ES-I3 (cell line): ENCODE results near the gene YPEL3.

Source experiments
- H3K36me3 ChIP-seq: 2 replicates; pipeline ENCODE4 v1.6.1; 2013; ENCODE audit warnings: mild to moderate bottlenecking, low read length, control low read depth, moderate library complexity; ENCODE audit not compliant: insufficient read depth
- H3K4me1 ChIP-seq: 2 replicates; pipeline ENCODE4 v1.6.1; 2013; ENCODE audit warnings: mild to moderate bottlenecking, control low read depth, low read length; ENCODE audit not compliant: insufficient read depth
- H3K9ac ChIP-seq: 2 replicates; pipeline ENCODE4 v1.6.1; 2013; ENCODE audit warnings: low read depth, mild to moderate bottlenecking, low read length, moderate library complexity
- H3K9me3 ChIP-seq: 2 replicates; pipeline ENCODE4 v1.6.1; 2013; ENCODE audit warnings: mild to moderate bottlenecking, low read length, moderate library complexity; ENCODE audit not compliant: control insufficient read depth, insufficient read depth

YPEL3 gene

GRCh38 chr16:30063893-30064728, 31.9 kb downstream of the YPEL3 start:
- Histone ChIP-seq H3K4me1 (peaks cover 4% of the 10 kb centered on the region), H3K9ac (peak overlapping the region; percentile 98), H3K9me3 (no peaks in the 10 kb centered on the region), H3K36me3 (peaks cover 15% of the 10 kb centered on the region)

- H3K36me3 ChIP-seq, result peaks cover 8% of the 10 kb centered on the region; the same call in 1 of the 2 replicates
- peak overlapping the region; percentile 98 for H3K9ac ChIP-seq
- H3K9me3 ChIP-seq, result no peaks in the 10 kb centered on the region
- peaks cover 4% of the 10 kb centered on the region for H3K4me1 ChIP-seq
Measured at GRCh38 chr16:30063278-30063892, 32.6 kb downstream of the YPEL3 start.

DNA sequence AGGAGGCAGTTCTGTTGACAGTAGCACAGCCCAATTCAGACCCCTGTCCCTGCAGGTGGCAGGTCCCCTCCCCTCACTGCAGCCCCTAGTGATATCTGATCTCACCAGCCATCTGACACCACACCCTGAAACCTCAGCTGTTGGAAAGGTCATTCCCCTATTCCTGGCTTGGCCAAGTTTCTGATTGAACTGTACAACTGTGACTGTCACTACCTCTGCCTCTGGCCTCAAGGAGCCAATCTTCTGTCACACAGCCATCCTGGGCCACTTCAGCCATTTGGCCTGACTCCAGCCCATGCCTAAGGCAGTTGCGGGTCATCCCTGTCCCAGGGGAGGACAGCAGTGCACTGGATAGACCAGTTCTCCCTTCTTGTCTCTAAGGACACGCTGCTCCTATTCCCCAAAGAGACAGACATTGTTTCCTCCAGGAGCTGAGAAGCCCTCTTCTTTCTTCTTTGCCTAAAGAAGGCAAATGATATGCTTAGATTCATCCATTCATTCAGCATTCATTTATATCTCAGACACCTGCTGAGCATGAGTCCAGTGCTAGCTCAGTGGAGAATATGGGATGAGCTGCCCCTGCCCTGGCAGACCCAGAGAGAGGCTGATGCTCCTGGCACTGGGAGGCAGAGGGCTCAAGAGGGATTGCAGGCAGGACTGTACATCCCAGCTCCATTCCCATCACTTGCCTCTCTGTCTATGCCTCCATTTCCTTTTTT, 35.0 kb downstream of the YPEL3 start:
- no peaks in the 10 kb centered on the region for H3K36me3 ChIP-seq
- no peaks in the 10 kb centered on the region for H3K9me3 ChIP-seq
- H3K9ac ChIP-seq, result no peak overlapping the region
- peaks cover 4% of the 10 kb centered on the region; the same call in 1 of the 2 replicates for H3K4me1 ChIP-seq

- Histone ChIP-seq H3K9me3 (no peaks in the 10 kb centered on the region), H3K4me1 (peaks cover 4% of the 10 kb centered on the region; the same call in 1 of the 2 replicates), H3K36me3 (no peaks in the 10 kb centered on the region), H3K9ac (no peak overlapping the region)
Measured at GRCh38 chr16:30060346-30060745, 35.7 kb downstream of the YPEL3 start.

DNA sequence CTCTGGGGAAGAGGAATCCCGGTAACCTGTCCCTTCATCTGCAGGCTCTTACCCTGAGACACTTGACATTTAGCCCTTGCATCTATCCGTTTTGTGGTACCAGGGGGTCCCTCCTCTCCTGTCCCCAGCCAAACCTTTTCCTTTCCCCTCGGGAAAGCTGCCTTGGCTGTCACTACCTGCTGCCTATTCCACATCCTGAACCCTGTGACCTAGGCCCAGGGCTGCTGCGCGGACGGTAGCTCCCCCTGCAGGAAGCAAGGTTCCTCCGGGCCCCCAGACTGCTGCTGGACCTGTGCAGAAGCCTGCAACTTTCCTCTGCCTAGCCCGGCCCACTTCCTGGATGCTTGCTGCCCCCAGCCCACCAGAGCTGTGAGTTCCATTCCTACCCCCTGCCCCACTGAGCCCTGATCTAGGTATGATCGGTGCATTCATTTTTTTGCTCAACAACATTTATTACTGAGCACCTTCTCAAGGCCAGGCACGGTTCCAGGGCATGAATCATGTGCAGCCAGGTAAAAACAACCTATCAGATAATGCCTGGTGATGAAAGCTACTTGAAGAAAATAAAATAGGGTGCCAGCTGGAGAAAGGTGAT, 41.0 kb downstream of the YPEL3 start:
- Histone ChIP-seq H3K36me3 (no peaks in the 10 kb centered on the region), H3K4me1 (no peaks in the 10 kb centered on the region), H3K9me3 (no peaks in the 10 kb centered on the region), H3K9ac (no peak overlapping the region)

DNA sequence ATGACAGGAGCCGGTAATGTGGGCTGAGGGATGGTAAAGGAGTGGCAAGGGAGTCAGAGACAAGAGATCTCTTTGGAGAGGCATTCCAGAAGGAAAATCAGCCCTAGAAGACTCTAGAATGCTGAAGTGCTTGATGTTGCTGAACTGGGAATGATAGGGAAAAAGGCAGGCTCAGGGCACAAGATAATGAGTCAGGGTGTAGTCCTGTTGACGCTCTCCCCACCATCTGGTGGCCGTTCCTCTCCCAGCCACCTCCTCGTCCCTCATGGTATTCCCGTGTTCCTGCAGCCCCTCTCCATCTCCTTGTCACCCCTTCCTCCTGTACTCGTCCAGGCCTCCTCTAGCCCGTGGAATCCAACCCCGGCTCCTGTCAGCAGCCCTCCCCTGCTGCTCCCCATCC, 41.6 kb downstream of the YPEL3 start:
- no peaks in the 10 kb centered on the region for H3K4me1 ChIP-seq
- no peaks in the 10 kb centered on the region for H3K36me3 ChIP-seq
- H3K9ac ChIP-seq, result no peak overlapping the region
- H3K9me3 ChIP-seq, result no peaks in the 10 kb centered on the region

GRCh38 chr16:30053376-30054015, 42.5 kb downstream of the YPEL3 start:
- Histone ChIP-seq H3K4me1 (no peaks in the 10 kb centered on the region), H3K9me3 (no peaks in the 10 kb centered on the region), H3K9ac (peak overlapping the region; percentile 56; the same call in 1 of the 2 replicates), H3K36me3 (no peaks in the 10 kb centered on the region)

DNA sequence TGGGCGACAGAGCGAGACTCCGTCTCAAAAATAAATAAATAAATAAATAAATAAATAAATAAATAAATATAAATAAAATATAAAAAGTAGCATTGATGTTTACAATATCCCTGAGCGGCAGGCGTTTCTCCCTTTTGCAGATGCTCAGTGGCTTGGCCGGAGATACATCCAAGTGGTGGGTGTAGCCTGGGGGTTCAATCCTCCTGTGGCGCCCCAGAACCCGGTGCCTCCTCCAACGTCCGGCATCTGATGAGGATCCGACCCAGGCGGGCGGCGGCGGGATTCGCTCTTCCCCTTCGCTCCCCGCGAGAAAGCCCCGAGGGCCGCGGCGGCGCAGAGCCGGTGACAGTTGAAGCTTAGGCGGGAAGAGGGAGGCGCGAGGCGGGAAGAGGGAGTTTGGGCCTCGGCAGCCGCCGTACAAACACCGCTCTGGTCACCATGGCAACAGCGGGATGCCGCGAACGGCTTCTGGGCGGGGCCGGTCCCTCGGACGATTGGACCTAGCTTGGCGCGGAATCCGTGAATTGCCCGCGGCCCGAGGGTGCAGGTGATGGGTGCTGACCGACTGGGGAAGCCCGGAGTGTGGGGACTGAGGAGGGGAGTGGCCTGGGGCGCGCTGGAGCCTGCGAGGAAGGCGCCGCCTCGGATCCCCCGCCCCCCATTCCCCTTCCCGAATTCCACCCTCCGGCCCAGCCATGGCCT, 43.2 kb downstream of the YPEL3 start:
- Histone ChIP-seq H3K4me1 (no peaks in the 10 kb centered on the region), H3K36me3 (no peaks in the 10 kb centered on the region), H3K9ac (peak overlapping the region; percentile 56), H3K9me3 (no peaks in the 10 kb centered on the region)

- Histone ChIP-seq H3K9me3 (no peaks in the 10 kb centered on the region), H3K36me3 (no peaks in the 10 kb centered on the region), H3K4me1 (no peaks in the 10 kb centered on the region), H3K9ac (no peak overlapping the region)
Measured at GRCh38 chr16:30051518-30051917, 44.5 kb downstream of the YPEL3 start.

GRCh38 chr16:30049871-30050270, 46.1 kb downstream of the YPEL3 start:
- no peaks in the 10 kb centered on the region for H3K4me1 ChIP-seq
- H3K9ac ChIP-seq, result no peak overlapping the region
- H3K9me3 ChIP-seq, result no peaks in the 10 kb centered on the region
- no peaks in the 10 kb centered on the region for H3K36me3 ChIP-seq

GRCh38 chr16:30046588-30046987, 49.4 kb downstream of the YPEL3 start:
- Histone ChIP-seq H3K36me3 (no peaks in the 10 kb centered on the region), H3K9me3 (no peaks in the 10 kb centered on the region), H3K9ac (no peak overlapping the region), H3K4me1 (no peaks in the 10 kb centered on the region)

- Histone ChIP-seq H3K4me1 (no peaks in the 10 kb centered on the region), H3K9me3 (no peaks in the 10 kb centered on the region), H3K36me3 (no peaks in the 10 kb centered on the region), H3K9ac (no peak overlapping the region)
Measured at GRCh38 chr16:30046178-30046577, 49.8 kb downstream of the YPEL3 start.
